ENCODE data around the gene SCTR.

Gene SCTR

GRCh38 chr2:119489232-119489952 is 34.9 kb downstream of the SCTR start:
- DNase-seq = peak in 1 of 10 donors; percentile 30
- intact Hi-C loops (cut with DNase I) = no loop called here

GRCh38 chr2:119488245-119489214 is 35.8 kb downstream of the SCTR start:
- peak in 1 of 10 donors; percentile 55 for DNase-seq
- intact Hi-C loops (cut with DNase I) = no loop called here

GRCh38 chr2:119487434-119488244 is 36.6 kb downstream of the SCTR start:
- intact Hi-C loops (cut with DNase I) = no loop called here
- peak in 1 of 10 donors; percentile 24 for DNase-seq

- no peak for DNase-seq
- intact Hi-C loops (cut with DNase I) = no loop called here
These were observed 37.4 kb downstream of the SCTR start for GRCh38 chr2:119486886-119487285.

GRCh38 chr2:119486196-119486827 is 38.0 kb downstream of the SCTR start:
- peak in 1 of 10 donors; percentile 55 for DNase-seq
- intact Hi-C loops (cut with DNase I) = no loop called here

GRCh38 chr2:119485336-119486110 is 38.8 kb downstream of the SCTR start:
- peak in 1 of 10 donors; percentile 67 for DNase-seq
- intact Hi-C loops (cut with DNase I) = no loop called here

GRCh38 chr2:119484834-119485233 is 39.4 kb downstream of the SCTR start:
- DNase-seq = peak in 1 of 10 donors; percentile 45
- intact Hi-C loops (cut with DNase I) = no loop called here

- intact Hi-C loops (cut with DNase I) = no loop called here
- peak in 1 of 10 donors; percentile 54 for DNase-seq
These were observed 40.2 kb downstream of the SCTR start for GRCh38 chr2:119483896-119484718.

- DNase-seq = no peak
- intact Hi-C loops (cut with DNase I) = no loop called here
These were observed 40.9 kb downstream of the SCTR start for GRCh38 chr2:119483395-119483753.

- DNase-seq = peak in 1 of 10 donors; percentile 79
- intact Hi-C loops (cut with DNase I) = no loop called here
These were observed 41.5 kb downstream of the SCTR start for GRCh38 chr2:119482481-119483394.

GRCh38 chr2:119481501-119482455 is 42.5 kb downstream of the SCTR start:
- intact Hi-C loops (cut with DNase I) = no loop called here
- peak in 1 of 10 donors; percentile 80 for DNase-seq

GRCh38 chr2:119480718-119481142 is 43.6 kb downstream of the SCTR start:
- DNase-seq = peak in 1 of 10 donors; percentile 65
- intact Hi-C loops (cut with DNase I) = no loop called here

- DNase-seq = no peak
- intact Hi-C loops (cut with DNase I) = no loop called here
These were observed 44.1 kb downstream of the SCTR start for GRCh38 chr2:119480184-119480583.

GRCh38 chr2:119478978-119479295 is 45.3 kb downstream of the SCTR start:
- intact Hi-C loops (cut with DNase I) = loop anchor here (5.0 kb wide), 1 partner anchor 597 kb away; no protein-coding TSS in a partner anchor
- DNase-seq = no peak

- intact Hi-C loops (cut with DNase I) = loop anchor here (5.0 kb wide), 1 partner anchor 596 kb away; no protein-coding TSS in a partner anchor
These were observed 45.9 kb downstream of the SCTR start for GRCh38 chr2:119478188-119478977.

More at GRCh38 chr2:119478188-119478977, 45.9 kb downstream of the SCTR start:
- peak in 1 of 10 donors; percentile 43 for DNase-seq

Measured in posterior cingulate gyrus (tissue), 11 donors.